Measurements from ENCODE around the gene CDCA5.
A peak's percentile ranks its signal among the peaks of the same experiment; 100 is the strongest.
"Not testable (repeated sequence)": the region's sequence is repeated elsewhere in the genome, so short reads cannot be mapped to it uniquely, and the experiment has no call there.

The CDCA5 gene

DNA sequence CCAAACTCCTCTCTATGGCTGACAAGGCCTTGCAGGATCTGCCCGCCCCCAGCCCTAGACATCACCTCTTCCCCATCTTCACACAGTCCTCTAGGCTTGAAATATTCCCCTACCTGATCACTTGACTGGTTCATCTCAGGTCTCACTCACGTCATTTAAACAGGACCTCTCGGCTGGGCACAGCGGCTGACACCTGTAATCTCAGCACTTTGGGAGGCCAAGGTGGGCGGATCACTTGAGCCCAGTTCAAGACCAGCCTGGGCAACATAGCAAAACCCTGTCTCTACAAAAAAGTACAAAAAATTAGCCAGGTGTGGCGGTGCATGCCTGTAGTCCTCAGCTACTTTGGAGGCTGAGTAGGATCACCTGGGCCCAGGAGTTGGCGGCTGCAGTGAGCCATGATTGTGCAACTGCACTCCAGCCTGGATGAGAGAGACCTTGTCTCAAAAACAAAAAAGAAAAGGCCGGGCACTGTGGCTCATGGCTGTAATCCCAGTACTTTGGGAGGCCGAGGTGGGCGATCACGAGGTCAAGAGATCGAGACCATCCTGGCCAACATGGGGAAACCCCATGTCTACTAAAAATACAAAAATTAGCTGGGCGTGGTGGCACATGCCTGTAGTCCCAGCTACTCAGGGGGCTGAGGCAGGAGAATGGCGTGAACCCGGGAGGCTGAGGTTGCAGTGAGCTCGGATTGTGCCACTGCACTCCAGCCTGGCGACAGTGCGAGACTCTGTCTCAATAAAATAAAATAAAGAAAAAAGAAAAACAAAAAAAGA, 35.2 kb upstream of the CDCA5 start:
- not testable (repeated sequence) for DNase-seq

DNA sequence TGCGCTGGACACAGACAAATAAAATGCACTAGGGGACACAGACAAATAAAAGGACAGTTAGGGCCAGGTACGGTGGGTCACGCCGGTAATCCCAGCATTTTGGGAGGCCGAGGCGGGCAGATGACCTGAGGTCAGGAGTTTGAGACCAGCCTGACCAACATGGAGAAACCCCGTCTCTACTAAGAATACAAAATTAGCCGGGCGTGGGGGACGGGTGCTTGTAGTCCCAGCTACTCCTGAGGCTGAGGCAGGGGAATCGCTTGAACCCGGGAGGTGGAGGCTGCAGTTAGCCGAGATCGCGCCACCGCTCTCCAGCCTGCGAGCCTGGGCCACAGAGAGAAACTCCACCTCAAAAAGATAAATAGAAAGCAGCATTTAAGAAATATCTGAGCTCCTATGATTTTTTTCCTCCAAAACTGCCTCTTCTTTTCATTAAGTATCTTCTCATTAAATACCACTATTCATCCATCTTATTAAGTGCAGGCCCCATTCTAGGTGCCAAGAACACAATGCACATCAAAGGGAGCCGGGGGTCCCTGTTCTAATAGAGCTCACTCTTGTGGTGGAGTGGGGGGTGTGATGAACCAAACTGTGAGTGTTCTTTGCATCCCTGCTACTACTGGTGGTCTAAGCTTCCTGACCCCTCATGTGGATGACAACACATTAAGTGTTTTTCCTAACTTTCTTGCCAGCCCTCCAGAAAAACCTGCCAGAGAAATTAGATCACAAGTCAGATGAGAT, 34.4 kb upstream of the CDCA5 start:
- no peak for DNase-seq

DNA sequence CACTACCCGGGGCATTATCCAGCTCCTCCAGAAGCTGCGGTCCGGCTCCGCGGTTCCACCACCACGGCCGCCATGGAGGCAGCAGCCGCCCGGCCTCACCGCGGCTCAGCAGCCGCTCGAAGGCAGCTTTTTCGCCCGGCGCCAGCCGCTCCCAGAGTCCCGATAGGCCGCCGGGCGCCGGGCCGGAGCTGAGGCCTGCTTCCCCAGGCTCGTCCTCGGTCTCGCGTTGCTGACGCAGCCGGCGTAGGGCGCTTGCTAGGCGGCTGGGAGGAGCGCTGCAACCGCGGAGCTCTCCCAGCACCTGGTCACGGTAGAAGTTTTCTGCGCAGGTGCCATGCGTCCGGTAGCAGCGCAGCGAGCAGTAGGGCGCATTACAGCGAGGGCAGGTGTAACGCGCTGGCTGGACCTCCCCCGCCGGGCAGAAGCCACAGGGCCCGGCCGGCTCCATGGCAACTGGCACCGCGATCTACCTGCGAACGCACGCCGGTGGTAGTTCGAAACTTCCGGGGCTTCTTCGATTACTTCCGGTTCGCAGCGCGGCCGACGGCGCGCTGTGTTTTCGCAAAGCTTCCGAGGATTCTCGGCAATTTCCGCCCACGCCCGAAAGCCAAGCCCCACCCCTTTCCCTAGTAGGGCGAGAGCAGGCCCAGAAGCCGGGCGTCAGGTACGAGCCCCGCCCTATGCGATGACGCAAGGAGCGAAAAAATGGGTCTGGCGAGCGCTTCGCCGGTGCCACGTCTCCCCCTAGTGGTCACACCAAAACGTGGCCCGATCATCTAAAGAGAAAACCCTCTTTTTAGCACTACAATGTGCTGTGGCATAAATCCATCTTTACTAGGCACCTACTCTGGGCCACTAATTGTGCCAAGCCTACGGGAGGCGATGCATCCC, 33.6 kb upstream of the CDCA5 start, which contains the start of gene ZNHIT2:
Gene ZNHIT2 (minus strand): TSS at position 496 of the 891 bp plus-strand sequence. CDS start 48 bp downstream, at position 448.
- DNase-seq, result peak; percentile 98

GRCh38 chr11:65116370-65117205, 32.7 kb upstream of the CDCA5 start:
- DNase-seq, result no peak

DNA sequence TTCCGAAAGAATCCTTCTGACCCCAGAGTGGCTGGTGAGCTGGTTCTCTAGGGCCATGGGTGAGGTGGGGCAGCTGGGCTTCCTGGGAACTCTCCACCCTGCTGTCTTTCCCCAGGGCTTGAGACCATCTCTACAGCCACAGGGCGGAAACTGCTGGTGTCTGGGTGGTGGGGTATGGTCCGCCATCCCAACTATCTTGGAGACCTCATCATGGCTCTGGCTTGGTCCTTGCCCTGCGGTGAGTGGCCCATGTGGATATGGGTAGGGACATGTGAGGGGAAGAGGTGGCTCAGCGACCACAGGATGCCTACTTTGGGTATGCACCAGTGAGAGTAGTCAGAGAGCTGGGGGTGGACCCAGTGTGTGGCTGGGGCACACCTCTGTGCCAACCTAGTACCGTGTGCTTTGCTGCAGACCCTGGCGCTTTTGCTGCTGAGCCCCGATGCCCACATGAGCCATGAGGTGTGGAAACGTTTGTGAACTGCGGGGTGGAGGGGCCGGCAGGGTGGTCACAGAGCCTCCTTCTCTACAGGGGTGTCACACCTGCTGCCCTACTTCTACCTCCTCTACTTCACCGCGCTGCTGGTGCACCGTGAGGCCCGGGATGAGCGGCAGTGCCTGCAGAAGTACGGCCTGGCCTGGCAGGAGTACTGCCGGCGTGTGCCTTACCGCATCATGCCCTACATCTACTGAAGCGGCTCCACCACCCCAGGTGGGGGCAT, 31.7 kb upstream of the CDCA5 start:
- no peak for DNase-seq

- DNase-seq, result no peak
Measured at GRCh38 chr11:65114538-65115171, 30.8 kb upstream of the CDCA5 start.

- DNase-seq, result no peak
Measured at GRCh38 chr11:65113839-65114238, 30.0 kb upstream of the CDCA5 start.

GRCh38 chr11:65113361-65113756, 29.5 kb upstream of the CDCA5 start:
- no peak for DNase-seq

DNA sequence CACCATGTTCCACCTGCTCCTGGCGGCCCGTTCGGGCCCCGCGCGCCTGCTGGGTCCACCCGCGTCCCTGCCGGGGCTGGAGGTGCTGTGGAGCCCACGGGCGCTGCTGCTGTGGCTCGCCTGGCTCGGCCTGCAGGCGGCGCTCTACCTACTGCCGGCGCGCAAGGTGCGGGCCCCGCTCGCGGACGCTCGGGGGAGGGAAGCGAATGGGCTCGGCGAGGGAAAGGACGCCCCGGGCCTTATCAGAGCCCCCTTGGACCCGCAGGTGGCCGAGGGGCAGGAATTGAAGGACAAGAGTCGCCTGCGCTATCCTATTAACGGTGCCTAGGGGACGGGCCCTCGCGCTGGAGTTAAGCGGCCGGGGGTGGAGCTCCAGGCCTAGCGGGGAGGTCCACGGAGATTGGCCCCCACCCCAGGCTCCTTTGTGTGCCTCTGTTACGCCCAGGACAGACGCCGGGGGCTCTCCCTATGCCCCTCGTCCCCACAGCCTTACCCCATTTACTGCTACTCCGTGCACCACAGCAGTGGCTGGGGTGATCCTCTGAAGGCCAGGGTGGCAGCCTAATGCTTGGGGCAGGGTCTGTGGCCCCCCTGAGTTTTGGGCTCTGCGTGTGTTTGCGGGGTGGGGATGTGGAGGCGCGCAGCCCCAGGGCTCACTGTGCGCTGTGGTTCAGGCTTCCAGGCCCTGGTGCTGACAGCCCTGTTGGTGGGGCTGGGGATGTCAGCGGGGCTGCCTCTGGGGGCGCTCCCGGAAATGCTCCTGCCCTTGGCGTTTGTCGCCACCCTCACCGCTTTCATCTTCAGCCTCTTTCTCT, 28.9 kb upstream of the CDCA5 start:
- DNase-seq, result peak; percentile 16

DNA sequence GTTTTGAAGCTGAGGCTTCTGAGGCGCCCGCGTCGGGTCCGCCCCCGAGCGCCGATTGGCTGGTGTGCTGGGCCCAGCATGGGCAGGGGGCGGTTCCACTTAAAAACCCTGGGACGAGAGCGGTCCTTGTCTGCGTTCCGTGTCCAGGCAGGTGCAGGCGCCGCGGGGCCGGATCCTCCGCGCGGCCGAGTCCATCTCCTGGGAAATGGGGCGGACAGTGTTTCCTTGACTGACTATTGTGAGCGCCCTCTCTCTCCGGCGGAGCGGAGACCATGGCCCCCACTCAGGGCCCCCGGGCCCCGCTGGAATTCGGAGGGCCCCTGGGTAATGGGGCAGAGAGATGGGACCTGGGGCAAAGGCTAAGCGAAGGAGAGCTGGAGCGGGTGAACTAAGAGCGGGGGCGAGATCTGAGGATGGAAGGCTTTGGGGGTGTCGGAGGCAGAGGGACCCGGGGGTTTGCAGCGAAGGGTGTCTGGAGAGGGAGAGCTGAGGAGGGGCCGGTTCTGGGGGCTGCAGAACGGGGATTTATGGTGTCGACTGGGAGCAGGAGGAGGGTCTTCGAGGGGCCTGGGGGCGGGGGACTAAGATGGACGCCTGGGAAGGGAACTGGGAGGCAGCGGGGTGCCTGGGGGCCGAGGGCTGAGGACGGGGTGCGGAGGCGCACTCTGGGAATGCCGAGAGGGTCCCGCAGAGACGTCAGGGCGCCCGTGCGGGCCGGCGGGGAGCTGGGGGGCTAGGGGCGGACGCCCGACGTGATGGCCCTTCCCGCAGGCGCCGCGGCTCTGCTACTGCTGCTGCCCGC, 28.1 kb upstream of the CDCA5 start, which contains the start of gene TM7SF2:
Gene TM7SF2 (plus strand): TSS at position 129 of the 802 bp plus-strand sequence. CDS start 144 bp downstream, at position 273.
- peak; percentile 93 for DNase-seq

DNA sequence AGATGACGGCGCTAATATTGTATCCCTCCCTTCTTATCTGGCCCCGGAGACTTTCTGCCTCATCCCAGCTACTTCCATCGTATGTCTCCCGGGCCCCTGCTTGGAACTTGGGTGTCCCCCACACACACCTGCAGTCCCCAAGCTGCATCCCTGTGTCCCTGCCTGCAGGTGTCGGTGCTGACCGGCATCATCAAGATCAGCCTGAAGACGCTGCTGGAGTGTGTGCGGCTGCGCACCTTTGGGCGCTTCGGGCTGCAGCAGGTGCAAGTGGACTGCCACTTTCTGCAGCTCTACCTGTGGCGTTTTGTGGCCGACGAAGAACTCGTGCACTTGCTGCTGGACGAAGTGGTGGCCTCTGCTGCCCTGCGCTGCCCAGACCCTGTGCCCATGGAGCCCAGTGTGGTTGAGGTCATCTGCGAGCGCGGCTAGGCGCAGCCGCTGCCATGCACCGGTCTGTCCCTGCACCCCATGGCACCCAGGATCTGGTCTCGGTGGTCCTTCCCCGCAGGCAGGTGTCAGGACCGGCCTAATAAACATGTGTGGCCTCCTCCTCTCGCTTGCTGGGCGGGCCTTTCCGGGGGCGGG, 27.4 kb upstream of the CDCA5 start:
- DNase-seq, result no peak

- peak; percentile 55 for DNase-seq
Measured at GRCh38 chr11:65110354-65110861, 26.6 kb upstream of the CDCA5 start.

DNA sequence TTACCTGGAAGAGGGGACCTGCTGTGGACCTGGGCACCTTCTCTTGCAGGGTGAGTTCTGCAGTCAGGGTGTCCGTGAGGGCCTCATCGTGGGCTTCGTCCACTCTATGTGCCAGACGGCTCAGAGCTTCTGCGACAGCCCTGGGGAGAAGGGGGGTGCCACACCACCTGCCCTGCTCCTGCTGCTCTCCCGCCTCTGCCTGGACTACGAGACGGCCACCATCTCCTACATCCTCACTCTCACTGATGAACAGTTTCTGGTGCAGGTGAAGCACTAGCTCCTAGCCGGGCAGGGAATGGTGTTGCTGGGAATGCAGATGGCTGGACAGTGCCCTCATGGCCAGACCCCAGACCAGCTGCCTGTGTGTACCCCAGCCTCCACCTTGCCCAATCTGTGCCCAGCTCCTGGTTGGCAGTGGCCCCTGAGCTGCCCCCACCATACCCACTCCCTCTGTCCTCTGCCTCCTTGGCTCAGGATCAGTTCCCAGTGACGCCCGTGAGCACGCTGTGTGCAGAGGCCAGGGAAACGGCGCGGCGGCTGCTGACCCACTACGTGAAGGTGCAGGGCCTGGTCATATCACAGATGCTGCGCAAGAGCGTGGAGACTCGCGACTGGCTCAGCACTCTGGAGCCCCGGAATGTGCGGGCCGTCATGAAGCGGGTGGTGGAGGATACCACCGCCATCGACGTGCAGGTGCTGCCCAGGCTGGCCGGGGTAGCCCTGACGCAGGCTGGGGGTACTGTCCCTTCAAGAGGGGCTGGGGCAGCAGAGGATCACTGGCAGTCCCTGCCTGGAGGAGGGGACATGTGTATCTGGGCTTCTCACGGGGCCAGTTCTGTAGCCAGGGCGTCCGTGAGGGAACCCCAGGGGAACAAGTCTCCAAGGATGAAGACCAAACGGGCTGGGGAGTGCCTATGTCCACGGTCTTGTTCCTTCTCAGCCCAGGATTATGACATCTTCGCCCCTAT, 25.7 kb upstream of the CDCA5 start:
- DNase-seq, result no peak

GRCh38 chr11:65108469-65109123, 24.8 kb upstream of the CDCA5 start:
- DNase-seq, result no peak

DNA sequence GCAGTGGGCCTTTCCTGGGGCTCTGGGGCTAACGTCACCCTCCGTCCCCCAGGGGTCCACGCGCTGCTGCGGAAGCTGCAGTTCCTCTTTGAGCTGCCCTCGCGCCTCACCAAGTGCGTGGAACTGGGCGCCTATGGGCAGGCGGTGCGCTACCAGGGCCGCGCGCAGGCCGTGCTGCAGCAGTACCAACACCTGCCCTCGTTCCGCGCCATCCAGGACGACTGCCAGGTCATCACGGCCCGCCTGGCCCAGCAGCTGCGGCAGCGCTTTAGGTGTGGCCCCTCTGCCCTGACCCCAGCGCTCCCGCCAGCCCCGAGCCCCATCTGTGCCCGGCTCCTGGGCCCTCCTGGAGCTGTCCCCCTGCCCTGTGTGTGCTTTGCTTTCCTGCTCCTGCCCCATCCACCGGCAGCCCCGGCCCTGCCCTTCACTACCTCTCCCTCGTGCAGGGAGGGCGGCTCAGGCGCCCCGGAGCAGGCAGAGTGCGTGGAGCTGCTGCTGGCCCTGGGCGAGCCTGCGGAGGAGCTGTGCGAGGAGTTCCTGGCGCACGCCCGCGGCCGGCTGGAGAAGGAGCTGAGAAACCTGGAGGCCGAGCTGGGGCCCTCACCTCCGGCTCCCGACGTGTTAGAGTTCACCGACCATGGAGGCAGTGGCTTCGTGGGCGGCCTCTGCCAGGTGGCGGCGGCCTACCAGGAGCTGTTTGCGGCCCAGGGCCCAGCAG, 24.1 kb upstream of the CDCA5 start:
- DNase-seq, result no peak

- DNase-seq, result no peak
Measured at GRCh38 chr11:65107078-65107477, 23.2 kb upstream of the CDCA5 start.

Measured in DMS153 (cell line).